Measurements from ENCODE around the gene CAMTA1.

CAMTA1 gene

DNA sequence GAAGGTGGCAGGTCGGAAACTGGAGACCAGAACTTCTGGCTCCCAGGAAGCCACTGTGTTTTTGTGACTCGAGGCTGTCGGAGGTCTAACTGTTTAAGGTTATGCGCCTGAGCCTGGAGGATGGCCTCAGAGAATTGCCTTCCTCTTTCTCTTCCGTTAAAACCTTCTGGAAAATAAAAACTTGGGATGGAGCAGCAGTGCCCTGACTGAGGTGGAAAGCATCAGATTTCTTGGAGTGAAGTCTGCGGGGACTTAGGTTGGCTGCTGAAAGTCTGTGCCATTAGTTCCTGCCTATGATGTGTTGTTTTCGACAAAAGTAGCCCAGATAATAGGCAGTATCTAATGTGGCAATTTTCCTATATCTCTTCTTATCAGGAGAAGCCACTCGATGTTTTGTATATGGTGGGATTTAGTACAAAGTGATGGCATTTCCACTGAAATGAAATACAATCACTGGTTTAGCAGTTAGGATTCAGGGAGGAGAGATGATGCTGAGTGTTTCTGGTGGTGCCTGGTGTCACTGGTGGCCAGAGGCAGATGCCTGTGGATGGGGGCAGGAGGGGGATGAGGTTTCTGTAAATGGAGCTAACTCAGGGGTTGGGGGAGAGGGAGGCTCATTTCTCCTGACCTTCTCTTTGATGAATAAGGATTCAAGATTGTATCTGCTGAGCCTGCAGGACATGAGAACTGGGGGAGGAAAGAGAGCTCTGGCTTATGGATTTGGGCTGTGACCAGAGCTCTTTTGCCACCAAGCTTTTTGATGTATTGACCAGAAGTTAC, 150.8 kb downstream of the CAMTA1 start:
- DNase-seq, result no peak

DNA sequence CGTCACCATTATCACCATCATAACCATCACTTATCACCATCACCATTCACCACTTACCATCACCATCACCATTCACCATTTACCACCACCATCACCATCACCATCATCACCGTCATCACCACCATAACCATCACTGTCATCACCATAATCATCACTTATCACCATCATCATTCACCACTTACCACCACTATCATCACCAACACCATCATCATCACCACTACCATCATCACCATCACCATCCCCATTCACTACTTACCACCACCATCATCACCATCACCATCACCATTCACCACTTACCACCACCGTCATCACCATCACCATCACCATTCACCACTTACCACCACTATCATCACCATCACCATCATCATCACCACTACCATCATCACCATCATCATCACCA, 151.8 kb downstream of the CAMTA1 start:
- DNase-seq, result no peak

DNA sequence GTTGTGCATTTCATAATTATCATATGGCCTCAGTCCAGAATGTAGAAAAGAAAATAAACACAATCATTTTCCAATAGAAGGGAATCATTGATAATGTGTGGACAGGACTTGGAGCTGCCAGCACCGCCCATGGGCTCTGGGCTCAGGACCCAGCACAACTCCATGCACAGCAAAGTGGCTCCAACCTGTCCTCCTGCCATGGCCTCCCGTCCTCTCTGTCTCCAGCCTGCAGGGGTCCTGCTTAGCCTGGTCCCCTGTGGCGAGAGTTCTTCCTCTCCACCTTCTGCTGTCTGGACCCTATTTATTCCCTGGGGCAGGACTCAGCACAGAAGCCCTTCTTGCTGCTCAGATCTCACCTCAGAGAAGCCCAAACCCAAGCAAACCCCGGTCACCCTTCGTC, 154.1 kb downstream of the CAMTA1 start:
- no peak for DNase-seq

DNA sequence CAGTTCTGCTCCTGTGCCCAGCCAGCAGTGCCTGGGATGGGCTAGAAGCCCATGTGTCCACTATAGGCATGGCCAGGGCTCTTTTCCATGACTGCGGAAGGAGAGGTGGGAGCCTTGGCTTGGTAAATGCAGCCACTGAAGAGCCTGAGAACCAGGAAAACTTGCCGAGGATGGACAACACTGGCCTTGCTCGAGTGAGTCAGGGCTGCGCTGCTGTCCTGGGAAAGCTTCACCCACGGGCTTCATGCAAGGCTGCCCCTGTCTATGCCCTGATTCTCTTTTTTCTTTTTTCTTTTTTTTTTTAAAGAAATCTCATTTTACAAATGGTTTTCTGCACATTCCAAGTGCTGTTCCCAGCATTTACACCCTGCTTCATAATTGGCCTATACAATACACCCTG, 156.5 kb downstream of the CAMTA1 start:
- DNase-seq, result no peak

DNA sequence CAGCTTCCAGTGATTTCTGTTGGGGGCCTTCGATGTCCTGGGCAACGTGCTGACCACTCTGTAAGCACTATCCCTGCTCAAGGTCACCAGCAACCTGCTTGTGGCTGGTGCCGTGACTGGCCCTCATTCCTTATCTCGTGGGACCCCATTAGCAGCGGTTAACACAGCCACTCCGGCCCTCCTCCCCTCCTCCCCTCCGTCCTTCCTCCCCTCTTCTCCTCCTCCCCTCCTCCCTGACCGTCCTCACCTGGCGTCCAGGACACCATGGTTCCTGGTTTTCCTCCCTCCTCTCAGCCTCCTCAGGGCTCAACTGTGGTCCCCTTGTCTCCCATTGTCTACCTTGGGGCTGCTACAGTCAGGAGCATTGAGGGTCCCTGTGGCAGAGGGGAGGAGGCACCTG, 157.7 kb downstream of the CAMTA1 start:
- no peak for DNase-seq

DNA sequence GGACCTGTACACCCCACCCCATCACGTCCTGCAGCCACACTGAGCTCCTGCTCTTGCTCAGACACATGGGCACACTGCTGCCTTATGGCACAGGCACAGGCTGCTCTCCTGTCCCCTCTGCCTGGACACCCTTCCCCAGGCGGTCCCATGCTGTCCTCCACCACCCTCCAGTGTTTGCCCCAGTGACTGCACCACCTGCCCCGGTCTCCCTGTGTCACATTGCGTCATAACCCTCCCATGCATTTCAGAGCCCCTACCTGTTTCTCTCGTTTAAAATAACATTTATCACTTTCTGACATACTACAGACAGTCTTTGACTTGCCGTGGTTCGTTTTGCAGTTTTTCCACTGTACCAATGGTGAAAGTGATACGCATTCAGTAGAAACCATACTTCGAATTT, 159.2 kb downstream of the CAMTA1 start:
- DNase-seq, result no peak

DNA sequence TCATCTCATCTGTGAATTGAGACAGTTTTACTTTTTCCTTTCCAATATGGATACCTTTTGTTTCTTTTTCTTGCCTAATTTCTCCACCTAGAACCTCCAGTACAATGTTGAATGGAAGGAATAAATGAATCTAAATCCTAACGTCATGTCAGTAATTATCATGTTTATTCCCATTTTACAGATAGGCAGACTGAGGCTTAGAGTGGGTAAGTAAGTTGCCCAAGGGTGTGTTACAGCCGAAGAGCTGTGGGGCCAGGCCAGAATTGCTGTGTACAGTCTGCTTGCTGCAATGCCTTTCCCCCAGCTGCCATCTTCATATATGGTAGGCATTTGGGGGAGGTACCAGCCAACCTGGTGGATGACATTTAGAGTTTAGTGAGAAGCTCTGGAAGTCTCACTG, 162.7 kb downstream of the CAMTA1 start:
- no peak for DNase-seq

DNA sequence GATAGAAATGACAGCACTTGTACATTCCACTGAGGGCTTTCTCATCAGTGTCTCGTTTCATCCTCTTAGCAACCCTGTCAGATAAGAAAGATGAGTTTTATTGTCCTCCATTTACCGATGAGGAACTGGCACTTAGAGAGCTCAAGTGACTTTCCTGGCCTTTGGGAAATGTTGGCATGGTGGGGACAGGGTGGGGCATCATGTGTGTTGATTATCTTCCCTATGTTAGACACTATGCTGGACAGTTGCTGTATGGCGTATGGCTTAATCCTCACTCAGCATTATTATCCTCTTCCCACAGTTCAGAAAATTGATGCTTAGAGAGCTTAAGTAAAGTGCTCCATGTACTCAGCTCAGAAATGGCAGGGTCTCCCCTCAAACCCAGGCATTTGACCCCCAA, 163.2 kb downstream of the CAMTA1 start:
- DNase-seq, result no peak

DNA sequence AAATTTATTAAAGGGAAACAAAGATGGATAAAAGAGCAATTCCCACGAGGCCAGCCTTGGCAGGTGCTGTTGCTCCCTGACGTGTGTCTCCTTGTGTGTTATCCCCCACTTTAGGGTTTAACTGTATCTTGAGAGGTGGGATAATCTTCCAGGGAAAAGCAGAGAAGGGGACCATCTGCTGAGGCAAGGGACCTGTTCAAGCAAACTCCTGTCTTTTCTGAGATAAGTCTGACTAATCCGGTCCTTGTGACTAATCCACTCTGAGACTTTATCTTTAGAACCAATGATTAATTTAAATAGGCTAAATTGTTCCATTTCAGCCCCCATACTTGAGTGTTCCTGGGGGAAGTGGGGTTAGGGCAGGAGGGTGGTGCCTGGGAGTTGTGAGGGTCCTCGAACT, 163.6 kb downstream of the CAMTA1 start:
- no peak for DNase-seq

DNA sequence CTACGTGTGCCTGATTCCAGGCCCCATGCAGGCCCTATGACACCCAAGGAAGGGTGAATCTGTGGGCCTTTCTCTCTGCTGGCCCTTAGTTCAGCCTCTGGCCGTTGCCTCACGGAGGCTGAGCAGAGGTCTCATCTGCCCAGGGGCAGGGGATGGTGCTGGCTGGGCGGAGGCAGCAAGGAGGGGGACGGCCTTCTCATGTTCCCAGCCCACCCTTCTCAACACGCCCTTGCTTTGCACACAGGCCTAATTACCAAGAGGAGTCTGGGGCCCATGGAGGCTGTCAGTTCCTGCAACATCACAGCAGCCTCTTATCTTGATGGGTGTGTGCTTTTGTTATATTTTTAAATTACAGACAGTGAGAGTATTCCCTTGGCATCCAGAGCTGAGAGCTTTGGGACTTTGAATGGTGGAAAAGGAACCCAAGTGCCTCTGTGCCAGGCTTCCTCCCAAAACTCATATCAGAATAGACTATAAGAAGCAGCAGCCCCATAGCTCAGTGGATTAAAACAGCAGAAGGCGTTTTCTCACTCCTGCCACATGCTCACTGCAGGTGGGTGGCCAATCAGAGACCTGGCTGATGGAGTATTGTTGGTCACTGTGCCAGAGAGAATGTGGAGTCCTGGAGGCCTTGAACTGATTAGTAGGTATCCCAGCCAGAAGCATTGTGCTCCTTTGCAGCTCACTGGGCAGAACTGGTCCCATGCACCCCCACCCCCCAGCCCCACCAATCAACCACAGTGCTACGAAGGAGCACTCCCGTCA, 164.9 kb downstream of the CAMTA1 start:
- DNase-seq, result no peak

DNA sequence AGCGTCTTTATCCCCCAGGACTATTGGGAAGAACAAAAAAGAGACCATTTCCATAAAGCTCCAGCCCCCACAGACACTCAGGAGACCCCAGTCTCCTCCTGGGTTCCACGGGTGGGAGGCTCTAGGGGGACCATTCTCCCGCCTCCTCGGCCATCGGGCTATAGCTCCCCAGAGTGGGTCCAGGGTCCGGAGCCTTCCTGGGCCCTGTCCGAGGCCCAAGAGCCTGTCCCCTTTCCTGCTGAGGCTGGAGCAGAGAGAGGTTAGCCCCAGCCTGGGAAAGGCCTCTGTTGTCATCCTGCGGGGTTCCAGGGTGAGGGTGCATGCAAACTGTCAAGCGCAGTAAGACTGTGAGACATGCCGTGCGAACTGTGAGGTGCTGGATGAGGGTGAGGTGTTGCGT, 166.3 kb downstream of the CAMTA1 start:
- no peak for DNase-seq

DNA sequence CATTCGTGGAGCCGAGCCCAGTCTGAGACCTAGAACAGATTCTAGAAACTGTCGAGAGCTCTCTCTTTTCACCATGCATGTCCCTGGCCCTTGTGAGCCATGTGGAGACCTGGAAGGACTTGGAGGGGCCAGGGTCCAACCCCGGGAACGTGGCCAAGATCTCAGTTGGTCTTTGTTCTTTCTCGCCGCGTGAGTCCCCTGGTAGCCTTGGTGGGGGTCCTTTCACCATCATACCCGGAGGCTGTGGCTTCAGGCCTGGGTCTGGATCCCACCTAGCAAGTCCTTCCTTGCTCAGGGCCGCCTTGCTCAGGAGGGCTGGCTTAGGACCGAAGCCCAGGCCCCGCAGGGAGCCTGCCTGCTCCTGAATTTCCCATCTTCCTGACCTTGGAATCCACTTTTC, 168.0 kb downstream of the CAMTA1 start:
- no peak for DNase-seq

DNA sequence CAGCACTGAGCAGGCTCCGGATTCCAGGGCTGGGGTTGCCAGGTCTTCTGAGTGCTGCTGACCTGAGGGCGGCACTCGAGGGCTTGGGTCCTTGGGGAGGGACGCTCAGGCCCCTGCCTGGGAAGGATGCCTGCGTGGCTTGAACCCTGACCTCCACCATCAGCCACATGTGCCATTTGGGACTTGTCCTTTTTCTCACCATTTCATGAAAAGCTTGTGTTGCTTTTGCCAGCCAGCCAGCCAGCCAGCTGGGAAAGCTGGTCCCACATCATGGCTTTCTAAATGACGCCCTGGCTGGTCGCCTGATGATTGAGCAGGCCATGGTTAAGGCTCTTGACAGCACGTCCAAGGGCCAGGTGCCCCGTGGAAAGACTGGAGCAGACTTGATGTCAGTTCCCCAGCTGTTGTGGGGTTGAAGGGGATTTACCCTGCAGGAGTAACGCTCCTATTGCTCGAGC, 168.7 kb downstream of the CAMTA1 start:
- no peak for DNase-seq

DNA sequence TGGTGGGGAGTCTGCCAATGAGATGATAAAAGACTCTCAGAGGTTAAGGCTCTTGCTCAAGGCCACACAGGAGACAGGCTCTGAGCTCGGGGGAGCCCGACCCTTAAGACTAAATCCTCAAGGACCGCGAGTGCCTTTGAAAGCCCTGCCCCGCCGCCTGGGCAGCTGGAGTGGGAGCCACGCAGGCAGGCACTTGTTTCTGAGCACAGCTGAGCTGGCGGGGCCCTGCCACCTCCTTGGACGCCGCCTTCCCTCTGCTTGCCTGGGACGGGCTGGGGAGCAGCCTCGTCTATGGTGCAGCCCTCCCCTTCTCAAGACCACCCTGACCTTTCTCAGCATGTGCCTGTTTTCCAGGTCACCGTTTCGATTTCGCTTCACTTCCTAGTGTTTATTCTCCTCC, 169.3 kb downstream of the CAMTA1 start:
- DNase-seq, result no peak

DNA sequence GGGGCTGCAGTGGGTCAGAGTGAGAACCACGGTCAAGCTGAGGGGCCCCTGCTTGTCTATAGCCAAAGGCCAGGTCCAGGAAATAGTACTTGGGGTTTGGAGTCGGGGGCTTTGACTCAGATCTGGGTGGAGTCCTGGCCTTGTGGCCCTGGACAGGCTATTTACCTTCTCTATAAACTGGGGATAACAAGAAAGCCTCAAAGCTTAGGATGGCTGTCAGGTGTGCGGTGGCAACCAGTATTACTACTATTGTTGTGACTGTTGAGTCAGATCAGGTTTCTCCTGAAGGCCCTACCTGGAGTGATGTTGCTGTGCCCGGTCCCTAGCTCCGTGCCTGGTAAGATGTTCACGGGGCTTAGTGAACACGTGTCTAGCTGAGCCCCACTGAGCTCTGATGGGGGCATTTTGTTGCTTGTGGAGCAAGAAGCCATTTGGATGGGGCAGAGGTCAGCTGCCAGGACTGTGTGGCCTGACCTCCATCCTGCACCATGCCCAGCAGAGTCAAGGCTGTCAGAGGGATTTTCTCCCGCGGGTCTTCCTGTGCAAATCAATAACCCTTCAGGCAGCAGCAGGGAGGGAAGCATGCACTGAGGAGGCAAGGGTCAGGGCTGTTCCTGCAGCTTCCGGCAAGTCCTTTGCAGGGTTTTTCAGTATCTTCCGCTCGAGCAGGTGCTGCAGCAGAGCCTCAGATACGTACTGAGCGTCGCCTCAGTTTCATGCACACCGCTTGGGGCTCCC, 170.3 kb downstream of the CAMTA1 start:
- no peak for DNase-seq

DNA sequence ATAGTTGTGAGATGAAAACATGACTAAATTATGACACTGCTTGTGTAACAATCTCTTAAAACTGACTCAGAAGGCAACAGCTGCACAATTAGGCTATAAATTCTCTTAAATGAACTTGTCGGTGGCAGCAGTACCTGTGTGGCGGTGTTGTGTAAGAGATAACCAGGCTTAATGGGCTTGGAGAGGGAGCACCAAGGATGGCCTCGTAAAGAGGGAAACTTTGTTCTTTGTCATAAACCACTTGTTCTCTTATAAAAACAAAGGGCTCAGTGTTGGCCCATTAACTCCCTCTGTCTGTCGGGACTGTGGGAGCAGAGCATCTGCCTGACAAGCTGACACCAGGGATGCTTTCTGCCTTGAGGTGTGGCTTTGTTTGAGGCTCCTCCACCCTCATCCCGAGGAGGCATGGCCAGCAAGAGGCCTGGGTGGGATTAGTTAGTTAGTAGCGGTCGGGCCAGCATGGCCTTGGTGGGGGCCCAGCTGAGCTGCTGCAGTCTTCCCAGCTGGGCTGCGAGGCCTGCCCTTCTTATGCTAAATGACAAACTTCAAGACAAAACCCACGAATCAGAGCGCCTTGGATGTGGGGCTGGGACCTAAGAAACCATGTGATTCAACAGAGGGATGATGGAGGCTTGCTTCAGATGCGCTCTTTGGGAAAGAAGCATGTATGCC, 171.4 kb downstream of the CAMTA1 start:
- DNase-seq, result no peak

DNA sequence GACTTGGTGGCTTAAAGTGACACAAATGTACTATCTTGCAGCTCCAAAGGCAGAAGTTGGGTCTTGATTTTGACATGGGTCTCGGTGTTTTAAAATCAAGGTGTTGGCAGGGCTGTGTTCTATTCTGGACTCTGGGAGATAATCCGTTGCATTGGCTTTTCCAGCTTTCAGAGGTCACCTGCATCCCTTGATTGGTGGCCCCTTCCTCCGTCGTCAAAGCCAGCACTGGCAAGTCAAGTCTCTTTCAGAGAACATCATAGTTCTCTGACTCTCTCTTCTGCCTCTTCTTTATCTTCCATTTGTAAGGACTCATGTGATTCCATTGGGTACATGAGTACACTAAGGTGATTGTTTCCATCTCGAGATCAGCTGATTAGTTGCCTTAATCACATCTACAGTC, 172.1 kb downstream of the CAMTA1 start:
- DNase-seq, result no peak

DNA sequence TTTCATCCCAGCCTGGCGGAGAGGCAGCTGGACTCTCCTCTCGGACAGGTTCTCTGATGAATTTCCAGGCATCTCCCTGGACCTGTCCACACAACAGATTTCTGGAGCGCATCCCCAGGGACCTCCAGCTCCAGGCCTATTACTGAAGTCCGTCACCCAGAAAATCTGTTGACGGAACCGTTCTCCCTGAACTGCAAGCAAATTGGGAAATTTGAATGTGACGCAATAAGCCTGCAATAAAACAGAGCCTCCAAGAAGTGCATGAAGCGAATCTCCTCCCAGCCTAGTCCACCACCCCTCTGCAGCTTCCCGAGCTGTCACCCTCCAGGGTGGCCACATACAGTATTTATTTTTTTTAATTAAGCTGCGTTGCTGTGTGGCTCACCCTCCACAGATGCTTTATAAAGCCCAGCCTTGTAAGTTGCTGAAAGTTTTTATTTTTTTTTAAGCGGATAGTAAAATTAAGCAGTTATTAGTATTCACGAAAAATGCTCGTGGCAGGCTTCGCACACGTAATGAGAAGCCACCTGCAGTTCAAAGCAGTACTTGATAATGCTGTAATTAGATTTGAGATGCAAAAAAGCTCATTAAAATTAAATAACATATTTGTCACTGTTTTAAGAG, 173.3 kb downstream of the CAMTA1 start:
- no peak for DNase-seq

DNA sequence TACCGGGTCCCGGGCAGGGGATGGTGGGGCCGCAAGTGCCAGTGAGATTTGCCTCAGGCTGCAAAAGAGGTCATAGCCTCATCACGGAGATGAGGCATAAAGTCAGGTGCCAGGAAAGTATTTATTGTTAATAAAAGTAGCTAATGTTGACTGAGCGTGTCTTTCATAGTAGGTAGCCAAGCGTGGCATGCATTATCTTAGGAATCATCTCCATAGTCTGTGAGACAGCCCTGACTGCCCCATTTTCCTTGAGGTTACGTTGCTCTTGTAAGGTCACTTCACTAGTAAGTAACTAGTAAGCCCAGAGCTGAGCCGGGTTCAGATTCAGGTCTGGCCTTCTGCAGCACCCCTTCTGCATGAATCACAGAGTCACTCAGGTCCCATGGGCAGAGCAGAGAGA, 174.2 kb downstream of the CAMTA1 start:
- DNase-seq, result no peak

DNA sequence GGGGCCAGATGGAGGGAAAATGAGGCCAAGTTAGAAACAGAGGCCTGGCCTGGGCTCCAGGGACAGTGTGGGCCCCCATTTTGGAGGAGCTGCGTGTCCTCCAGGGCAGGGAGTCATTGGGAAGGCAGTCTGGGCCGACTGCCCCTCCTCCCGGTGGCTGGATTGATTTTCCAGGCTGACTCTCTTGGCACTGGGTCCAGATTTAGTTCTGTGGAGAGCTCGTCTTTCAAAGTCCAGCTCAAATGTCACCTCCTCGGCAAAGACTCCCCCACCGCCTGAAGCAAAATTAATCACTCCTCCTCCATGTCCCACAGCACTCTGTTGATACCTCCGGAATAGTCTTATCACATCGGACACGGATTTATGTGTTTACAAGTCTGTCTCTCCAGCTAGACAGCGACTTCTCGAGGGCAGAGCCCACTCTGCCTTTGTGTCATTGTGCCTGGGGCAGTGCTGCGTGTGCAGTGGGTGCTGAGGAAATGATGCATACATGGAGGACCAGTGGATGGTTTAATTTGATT, 175.1 kb downstream of the CAMTA1 start:
- DNase-seq, result no peak

DNA sequence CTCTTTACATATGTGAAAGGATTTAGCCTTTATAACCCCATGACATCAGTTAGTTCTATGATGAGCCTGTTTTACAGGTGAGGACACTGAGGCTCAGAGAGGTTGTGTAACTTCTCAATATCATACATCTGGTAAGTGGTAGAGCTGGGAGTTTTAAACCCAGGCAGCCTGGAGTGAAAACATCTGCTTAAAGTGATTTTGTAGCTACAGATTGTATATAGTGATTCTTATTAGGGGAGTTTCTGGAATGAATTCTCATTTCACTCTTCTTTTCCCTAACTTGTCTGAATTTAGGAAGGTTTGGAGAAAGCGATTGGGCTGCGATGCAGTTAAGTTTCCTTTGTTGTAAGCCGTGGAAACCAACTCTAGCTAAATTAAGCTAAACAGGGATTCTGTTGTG, 175.6 kb downstream of the CAMTA1 start:
- DNase-seq, result no peak

DNA sequence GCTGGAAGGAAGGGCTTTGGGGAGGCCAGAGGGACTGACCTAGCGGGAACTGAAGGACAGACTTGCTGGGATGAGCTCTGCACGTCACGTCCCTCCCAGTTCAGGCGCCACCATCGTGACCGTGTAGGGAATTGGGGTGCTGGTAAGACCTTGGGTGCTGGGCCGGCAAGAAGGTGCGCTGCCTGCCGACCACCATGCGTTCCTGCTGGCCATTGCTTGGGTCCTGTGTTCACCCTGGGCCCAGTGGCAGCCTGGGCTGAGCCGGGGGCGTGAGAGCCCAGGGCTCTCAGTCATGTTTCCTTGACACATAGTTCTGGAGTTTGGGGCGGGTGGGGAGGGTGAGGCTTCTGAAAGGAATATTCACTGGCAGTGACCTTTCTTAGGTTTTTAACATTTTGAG, 176.0 kb downstream of the CAMTA1 start:
- no peak for DNase-seq
